HTERT RPE-1 (cell line): ENCODE measurements around the gene UNC5A.

Experiments
- in situ Hi-C: fragments of 300-500 bp; cut with MboI; formaldehyde crosslinking; loops from 4 replicates; pipeline ENCODE4 v1.14.3; 2020; ENCODE audit warnings: low sequenced_read_pairs

UNC5A gene

GRCh38 chr5:176819476-176819875, 9.1 kb downstream of the UNC5A start:
- in situ Hi-C loops: no loop called here

GRCh38 chr5:176820937-176821336, 10.6 kb downstream of the UNC5A start:
- in situ Hi-C loops: no loop called here

- in situ Hi-C loops: no loop called here
Observed at GRCh38 chr5:176821441-176821840, 11.1 kb downstream of the UNC5A start.

GRCh38 chr5:176822041-176822792, 11.9 kb downstream of the UNC5A start:
- in situ Hi-C loops: no loop called here

GRCh38 chr5:176822793-176823481, 12.6 kb downstream of the UNC5A start:
- in situ Hi-C loops: no loop called here

GRCh38 chr5:176823869-176824412, 13.6 kb downstream of the UNC5A start:
- in situ Hi-C loops: no loop called here

- in situ Hi-C loops: no loop called here
Observed at GRCh38 chr5:176824604-176825003, 14.2 kb downstream of the UNC5A start.

- in situ Hi-C loops: no loop called here
Observed at GRCh38 chr5:176825234-176825633, 14.9 kb downstream of the UNC5A start.

- in situ Hi-C loops: no loop called here
Observed at GRCh38 chr5:176825957-176826356, 15.6 kb downstream of the UNC5A start.

- in situ Hi-C loops: no loop called here
Observed at GRCh38 chr5:176827736-176828414, 17.5 kb downstream of the UNC5A start.

GRCh38 chr5:176829320-176829719, 19.0 kb downstream of the UNC5A start:
- in situ Hi-C loops: no loop called here

- in situ Hi-C loops: no loop called here
Observed at GRCh38 chr5:176830422-176830994, 20.1 kb downstream of the UNC5A start.

GRCh38 chr5:176830995-176831423, 20.6 kb downstream of the UNC5A start:
- in situ Hi-C loops: no loop called here

GRCh38 chr5:176831425-176831824, 21.1 kb downstream of the UNC5A start:
- in situ Hi-C loops: no loop called here

- in situ Hi-C loops: no loop called here
Observed at GRCh38 chr5:176832162-176832561, 21.8 kb downstream of the UNC5A start.

- in situ Hi-C loops: no loop called here
Observed at GRCh38 chr5:176833286-176833685, 22.9 kb downstream of the UNC5A start.

GRCh38 chr5:176835918-176836317, 25.6 kb downstream of the UNC5A start:
- in situ Hi-C loops: no loop called here

GRCh38 chr5:176836811-176837706, 26.7 kb downstream of the UNC5A start:
- in situ Hi-C loops: no loop called here

- in situ Hi-C loops: no loop called here
Observed at GRCh38 chr5:176837707-176838115, 27.4 kb downstream of the UNC5A start.

GRCh38 chr5:176843673-176844072, 33.3 kb downstream of the UNC5A start:
- in situ Hi-C loops: no loop called here
